ENCODE measurements around the gene PLSCR1. TPM values are rescaled to one million over a fixed set of nuclear protein-coding genes. Genes with fewer than 3 reads are reported as not detected.

PLSCR1 gene
- total RNA-seq, 1 experiment from 2014 or later, result 58.1 TPM

DNA sequence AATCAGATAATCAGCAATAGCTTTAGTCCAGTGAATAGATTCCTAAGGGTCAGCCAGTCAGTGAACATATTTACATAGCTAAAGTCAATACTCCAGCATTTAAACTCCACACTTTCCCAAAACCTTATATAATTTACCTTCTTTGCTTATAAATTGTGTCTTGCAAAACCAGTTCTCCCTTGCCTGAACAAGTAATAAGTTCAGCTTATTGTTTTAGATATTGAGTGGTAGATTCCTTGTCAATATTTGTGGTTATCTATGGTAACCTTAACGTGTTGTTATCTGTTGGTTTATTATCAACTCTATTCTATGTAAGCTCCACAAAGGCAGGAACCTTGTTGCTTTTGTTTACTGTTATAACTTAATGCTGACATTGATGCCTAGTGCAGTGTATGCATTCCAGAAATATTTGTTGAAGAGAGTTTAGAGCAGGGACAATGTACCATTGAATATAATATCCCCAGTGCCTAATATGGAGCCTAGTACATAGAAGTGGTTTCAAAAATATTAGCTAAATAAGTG lies 36.7 kb upstream of the PLSCR1 start:
- Mint-ChIP-seq H3K36me3 (peaks cover 35% of the 10 kb centered on the region), H3K27ac (no peak overlapping the region), H3K9me3 (peaks cover 36% of the 10 kb centered on the region), H3K27me3 (ENCODE audit: low read depth) (no peaks in the 10 kb centered on the region), H3K4me1 (peaks cover 36% of the 10 kb centered on the region), H3K4me3 (no peak overlapping the region)
- ChIA-PET POLR2A (interaction anchor here (0.7 kb wide), 1 partner anchor 330 kb away, joined by 4 read pairs; the partner anchor contains the start of gene PLSCR4), CTCF (interaction anchor here (1.1 kb wide), 1 partner anchor 392 kb away, joined by 4 read pairs; no protein-coding TSS in a partner anchor)
- no peak for ATAC-seq
- TF ChIP-seq SMAD3 (CRISPR knock-in tag; IDR thresholded peaks at IDR 0.05; ENCODE audit: borderline replicate concordance), result no peak
- no peak for TF ChIP-seq MLX (CRISPR knock-in tag; IDR thresholded peaks at IDR 0.05)
- no peak for DNase-seq (ENCODE audit: low spot score)

- peaks cover 19% of the 10 kb centered on the region for H3K9me3 Mint-ChIP-seq
- DNase-seq (ENCODE audit: low spot score) (no peak), ATAC-seq (no peak)
- POLR2A ChIA-PET, result no interaction called here
- TF ChIP-seq, protein P1, sequence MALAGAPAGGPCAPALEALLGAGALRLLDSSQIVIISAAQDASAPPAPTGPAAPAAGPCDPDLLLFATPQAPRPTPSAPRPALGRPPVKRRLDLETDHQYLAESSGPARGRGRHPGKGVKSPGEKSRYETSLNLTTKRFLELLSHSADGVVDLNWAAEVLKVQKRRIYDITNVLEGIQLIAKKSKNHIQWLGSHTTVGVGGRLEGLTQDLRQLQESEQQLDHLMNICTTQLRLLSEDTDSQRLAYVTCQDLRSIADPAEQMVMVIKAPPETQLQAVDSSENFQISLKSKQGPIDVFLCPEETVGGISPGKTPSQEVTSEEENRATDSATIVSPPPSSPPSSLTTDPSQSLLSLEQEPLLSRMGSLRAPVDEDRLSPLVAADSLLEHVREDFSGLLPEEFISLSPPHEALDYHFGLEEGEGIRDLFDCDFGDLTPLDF (CRISPR knock-in tag; IDR thresholded peaks at IDR 0.05), result no peak
- TF ChIP-seq, protein P2, sequence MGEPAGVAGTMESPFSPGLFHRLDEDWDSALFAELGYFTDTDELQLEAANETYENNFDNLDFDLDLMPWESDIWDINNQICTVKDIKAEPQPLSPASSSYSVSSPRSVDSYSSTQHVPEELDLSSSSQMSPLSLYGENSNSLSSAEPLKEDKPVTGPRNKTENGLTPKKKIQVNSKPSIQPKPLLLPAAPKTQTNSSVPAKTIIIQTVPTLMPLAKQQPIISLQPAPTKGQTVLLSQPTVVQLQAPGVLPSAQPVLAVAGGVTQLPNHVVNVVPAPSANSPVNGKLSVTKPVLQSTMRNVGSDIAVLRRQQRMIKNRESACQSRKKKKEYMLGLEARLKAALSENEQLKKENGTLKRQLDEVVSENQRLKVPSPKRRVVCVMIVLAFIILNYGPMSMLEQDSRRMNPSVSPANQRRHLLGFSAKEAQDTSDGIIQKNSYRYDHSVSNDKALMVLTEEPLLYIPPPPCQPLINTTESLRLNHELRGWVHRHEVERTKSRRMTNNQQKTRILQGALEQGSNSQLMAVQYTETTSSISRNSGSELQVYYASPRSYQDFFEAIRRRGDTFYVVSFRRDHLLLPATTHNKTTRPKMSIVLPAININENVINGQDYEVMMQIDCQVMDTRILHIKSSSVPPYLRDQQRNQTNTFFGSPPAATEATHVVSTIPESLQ (CRISPR knock-in tag; IDR thresholded peaks at IDR 0.05), result no peak
- TF ChIP-seq, protein P3, sequence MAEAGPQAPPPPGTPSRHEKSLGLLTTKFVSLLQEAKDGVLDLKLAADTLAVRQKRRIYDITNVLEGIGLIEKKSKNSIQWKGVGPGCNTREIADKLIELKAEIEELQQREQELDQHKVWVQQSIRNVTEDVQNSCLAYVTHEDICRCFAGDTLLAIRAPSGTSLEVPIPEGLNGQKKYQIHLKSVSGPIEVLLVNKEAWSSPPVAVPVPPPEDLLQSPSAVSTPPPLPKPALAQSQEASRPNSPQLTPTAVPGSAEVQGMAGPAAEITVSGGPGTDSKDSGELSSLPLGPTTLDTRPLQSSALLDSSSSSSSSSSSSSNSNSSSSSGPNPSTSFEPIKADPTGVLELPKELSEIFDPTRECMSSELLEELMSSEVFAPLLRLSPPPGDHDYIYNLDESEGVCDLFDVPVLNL (CRISPR knock-in tag; IDR thresholded peaks at IDR 0.05; ENCODE audit: borderline replicate concordance, low read depth), result no peak
- TF ChIP-seq TCF7 (CRISPR knock-in tag; IDR thresholded peaks at IDR 0.05; ENCODE audit: low read depth) (no peak), NFATC4 (CRISPR knock-in tag; IDR thresholded peaks at IDR 0.05) (no peak), TP53 (CRISPR knock-in tag; IDR thresholded peaks at IDR 0.05) (no peak), GABPB1 (CRISPR knock-in tag; IDR thresholded peaks at IDR 0.05) (no peak), ATF1 (CRISPR knock-in tag; IDR thresholded peaks at IDR 0.05) (no peak)
- TF ChIP-seq, protein P4, sequence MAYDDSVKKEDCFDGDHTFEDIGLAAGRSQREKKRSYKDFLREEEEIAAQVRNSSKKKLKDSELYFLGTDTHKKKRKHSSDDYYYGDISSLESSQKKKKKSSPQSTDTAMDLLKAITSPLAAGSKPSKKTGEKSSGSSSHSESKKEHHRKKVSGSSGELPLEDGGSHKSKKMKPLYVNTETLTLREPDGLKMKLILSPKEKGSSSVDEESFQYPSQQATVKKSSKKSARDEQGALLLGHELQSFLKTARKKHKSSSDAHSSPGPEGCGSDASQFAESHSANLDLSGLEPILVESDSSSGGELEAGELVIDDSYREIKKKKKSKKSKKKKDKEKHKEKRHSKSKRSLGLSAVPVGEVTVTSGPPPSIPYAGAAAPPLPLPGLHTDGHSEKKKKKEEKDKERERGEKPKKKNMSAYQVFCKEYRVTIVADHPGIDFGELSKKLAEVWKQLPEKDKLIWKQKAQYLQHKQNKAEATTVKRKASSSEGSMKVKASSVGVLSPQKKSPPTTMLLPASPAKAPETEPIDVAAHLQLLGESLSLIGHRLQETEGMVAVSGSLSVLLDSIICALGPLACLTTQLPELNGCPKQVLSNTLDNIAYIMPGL (CRISPR knock-in tag; IDR thresholded peaks at IDR 0.05), result no peak
- TF ChIP-seq, protein P5, sequence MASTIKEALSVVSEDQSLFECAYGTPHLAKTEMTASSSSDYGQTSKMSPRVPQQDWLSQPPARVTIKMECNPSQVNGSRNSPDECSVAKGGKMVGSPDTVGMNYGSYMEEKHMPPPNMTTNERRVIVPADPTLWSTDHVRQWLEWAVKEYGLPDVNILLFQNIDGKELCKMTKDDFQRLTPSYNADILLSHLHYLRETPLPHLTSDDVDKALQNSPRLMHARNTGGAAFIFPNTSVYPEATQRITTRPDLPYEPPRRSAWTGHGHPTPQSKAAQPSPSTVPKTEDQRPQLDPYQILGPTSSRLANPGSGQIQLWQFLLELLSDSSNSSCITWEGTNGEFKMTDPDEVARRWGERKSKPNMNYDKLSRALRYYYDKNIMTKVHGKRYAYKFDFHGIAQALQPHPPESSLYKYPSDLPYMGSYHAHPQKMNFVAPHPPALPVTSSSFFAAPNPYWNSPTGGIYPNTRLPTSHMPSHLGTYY (CRISPR knock-in tag; IDR thresholded peaks at IDR 0.05), result no peak
- CTCF ChIA-PET, result interaction anchor here (0.7 to 2.1 kb wide), 12 partner anchors 9 to 512 kb away, joined by 3 to 41 read pairs (median 4); partner anchors contain the start of gene PLSCR2
- H3K4me3 Mint-ChIP-seq, result no peak overlapping the region
- H3K4me1 Mint-ChIP-seq, result peaks cover 21% of the 10 kb centered on the region
- peaks cover 18% of the 10 kb centered on the region for H3K36me3 Mint-ChIP-seq
- H3K27ac Mint-ChIP-seq, result no peak overlapping the region
- no peaks in the 10 kb centered on the region for H3K27me3 Mint-ChIP-seq (ENCODE audit: low read depth)
Observed at GRCh38 chr3:146577662-146578061, 33.3 kb upstream of the PLSCR1 start.

- Mint-ChIP-seq H3K9me3 (peaks cover under 1% of the 10 kb centered on the region; the same call in 1 of the 2 replicates), H3K36me3 (no peaks in the 10 kb centered on the region), H3K4me1 (peaks cover 14% of the 10 kb centered on the region), H3K27ac (no peak overlapping the region), H3K4me3 (no peak overlapping the region), H3K27me3 (ENCODE audit: low read depth) (no peaks in the 10 kb centered on the region)
- ChIA-PET CTCF (interaction anchor here (1.8 kb wide), 1 partner anchor 31 kb away, joined by 3 read pairs; the partner anchor contains the start of gene PLSCR1), POLR2A (no interaction called here)
- TF ChIP-seq TEAD4 (CRISPR knock-in tag; IDR thresholded peaks at IDR 0.05) (no peak), NR1H2 (CRISPR knock-in tag; IDR thresholded peaks at IDR 0.05) (no peak), CREB1 (CRISPR knock-in tag; IDR thresholded peaks at IDR 0.05) (no peak), ZNF232 (CRISPR knock-in tag; IDR thresholded peaks at IDR 0.05) (no peak), HMGA2 (CRISPR knock-in tag; IDR thresholded peaks at IDR 0.05) (no peak), ZNF263 (CRISPR knock-in tag; IDR thresholded peaks at IDR 0.05; ENCODE audit: low read depth) (no peak)
- no peak for ATAC-seq
- no peak for DNase-seq (ENCODE audit: low spot score)
Observed at GRCh38 chr3:146575636-146576035, 31.2 kb upstream of the PLSCR1 start.
